ENCODE measurements around the gene CELA3B.

DNA sequence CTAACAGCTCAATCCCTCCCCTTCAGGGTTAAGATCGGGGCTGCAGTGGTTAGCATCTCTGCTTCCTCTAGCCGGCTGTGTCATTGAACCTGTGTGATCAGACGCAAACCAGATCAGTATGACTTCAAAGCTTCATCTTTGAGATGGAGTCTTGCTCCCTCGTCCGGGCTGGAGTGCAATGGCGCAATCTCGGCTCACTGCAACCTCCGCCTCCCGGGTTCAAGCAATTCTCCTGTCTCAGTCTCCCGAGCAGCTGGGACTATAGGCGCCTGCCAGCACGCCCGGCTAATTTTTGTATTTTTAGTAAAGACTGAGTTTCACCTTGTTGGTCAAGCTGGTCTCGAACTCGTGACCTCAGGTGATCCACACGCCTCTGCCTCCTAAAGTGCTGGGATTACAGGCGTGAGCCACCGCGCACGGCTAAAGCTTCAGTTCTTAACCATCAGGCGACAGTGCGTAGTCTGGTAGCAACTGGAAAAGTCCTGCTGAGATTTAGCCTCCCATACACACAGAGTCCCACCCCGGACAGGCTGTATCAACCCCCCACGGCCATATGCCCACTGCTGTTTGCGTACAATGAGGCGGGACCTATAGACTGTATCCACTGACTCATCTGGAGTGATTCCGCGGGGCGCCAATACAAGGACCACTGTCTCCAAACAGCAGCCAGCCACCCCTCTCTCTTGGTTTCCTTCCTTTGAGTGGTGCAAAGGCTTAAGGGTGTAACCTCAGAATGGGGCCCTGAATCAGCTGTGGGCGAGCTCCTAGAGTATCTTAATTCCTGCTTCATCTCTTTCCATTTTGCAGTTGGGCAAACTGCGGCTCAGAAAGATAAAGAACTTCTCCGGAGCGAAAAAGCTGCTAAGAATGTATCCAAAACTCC is 47.9 kb downstream of the CELA3B start:
- TF ChIP-seq CTCF (IDR thresholded peaks at IDR 0.05): no peak
- TF ChIP-seq POLR2A (IDR thresholded peaks at IDR 0.05): no peak

All from thyroid gland (tissue), 4 donors.